Suprapubic skin (tissue), 4 donors: Measurements from ENCODE around the gene PGAM4.

Experiments
- POLR2A ChIP-seq, 2 donors: fragments of 450-650 bp; IDR thresholded peaks; one replicate each; pipeline ENCODE4 v1.6.1; 2017; ENCODE audit warnings: antibody characterized with exemption in 2 of 2, mild to moderate bottlenecking in 2 of 2, moderate library complexity in 2 of 2
- POLR2AphosphoS5 ChIP-seq, 3 donors: sonication (generic); formaldehyde crosslinking; IDR thresholded peaks; one replicate each; pipeline ENCODE4 v1.6.1; 2017; ENCODE audit warnings: antibody characterized with exemption in 3 of 3
- TF ChIP-seq, protein P1 (sequence below), 2 donors: fragments of 200-600 bp in 1 of 2; fragments of 450-650 bp in 1 of 2; sonication (generic) in 1 of 2; IDR thresholded peaks; one replicate each; pipeline ENCODE4 v1.5.1; 2016 to 2019; ENCODE audit warnings: antibody characterized with exemption in 2 of 2, mild to moderate bottlenecking in 1 of 2, moderate library complexity in 1 of 2

GRCh38 chrX:77936299-77936698, 33.1 kb downstream of the PGAM4 start:
- TF ChIP-seq, protein P1, sequence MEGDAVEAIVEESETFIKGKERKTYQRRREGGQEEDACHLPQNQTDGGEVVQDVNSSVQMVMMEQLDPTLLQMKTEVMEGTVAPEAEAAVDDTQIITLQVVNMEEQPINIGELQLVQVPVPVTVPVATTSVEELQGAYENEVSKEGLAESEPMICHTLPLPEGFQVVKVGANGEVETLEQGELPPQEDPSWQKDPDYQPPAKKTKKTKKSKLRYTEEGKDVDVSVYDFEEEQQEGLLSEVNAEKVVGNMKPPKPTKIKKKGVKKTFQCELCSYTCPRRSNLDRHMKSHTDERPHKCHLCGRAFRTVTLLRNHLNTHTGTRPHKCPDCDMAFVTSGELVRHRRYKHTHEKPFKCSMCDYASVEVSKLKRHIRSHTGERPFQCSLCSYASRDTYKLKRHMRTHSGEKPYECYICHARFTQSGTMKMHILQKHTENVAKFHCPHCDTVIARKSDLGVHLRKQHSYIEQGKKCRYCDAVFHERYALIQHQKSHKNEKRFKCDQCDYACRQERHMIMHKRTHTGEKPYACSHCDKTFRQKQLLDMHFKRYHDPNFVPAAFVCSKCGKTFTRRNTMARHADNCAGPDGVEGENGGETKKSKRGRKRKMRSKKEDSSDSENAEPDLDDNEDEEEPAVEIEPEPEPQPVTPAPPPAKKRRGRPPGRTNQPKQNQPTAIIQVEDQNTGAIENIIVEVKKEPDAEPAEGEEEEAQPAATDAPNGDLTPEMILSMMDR (IDR thresholded peaks at IDR 0.05), result no peak
- no peak for TF ChIP-seq POLR2AphosphoS5 (IDR thresholded peaks at IDR 0.05)
- no peak for TF ChIP-seq POLR2A (IDR thresholded peaks at IDR 0.05)
